Measurements from ENCODE around the gene RMND5A.

RMND5A gene

GRCh38 chr2:86765310-86765695 lies 45.2 kb downstream of the RMND5A start:
- DNase-seq (ENCODE audit: low spot score), result no peak

DNA sequence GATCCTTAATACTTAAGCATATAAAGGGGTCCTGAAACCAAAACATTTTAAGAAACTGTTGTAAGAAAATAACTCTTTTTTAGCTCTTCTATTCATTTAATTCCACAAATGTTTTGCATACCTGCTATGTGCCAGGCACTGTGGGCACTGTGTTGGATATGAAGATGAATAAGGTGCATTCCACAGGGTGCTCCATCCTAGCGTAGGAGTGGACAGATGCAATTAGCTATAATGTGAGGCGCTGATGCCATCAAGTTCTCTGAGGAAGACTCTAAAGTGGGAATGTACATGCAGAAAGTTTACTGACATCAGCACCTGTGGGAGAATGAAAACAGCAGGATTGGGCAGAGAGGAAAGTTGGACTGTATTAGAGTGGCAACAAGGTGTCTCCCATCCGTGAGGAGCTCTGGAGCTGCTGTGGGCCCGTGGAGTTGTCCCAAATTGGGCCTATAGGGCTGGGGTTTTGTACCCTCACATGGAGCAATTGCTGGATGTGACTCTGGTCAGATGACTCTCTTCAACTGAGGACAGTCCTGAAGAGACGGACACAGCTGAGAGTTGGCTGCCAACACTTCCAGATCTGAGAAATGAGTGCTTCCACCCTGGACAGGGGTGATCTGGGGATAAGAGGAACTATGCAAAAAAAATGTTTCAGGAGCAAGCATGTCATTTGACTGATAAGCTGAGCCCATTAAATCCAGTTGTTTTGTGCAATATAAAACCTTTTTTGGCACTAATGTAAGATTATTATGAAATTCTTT lies 48.3 kb downstream of the RMND5A start:
- no peak for DNase-seq (ENCODE audit: low spot score)

GRCh38 chr2:86769838-86770237 lies 49.7 kb downstream of the RMND5A start:
- DNase-seq (ENCODE audit: low spot score), result no peak

- no peak for DNase-seq (ENCODE audit: low spot score)
Observed at GRCh38 chr2:86770816-86771301, 50.8 kb downstream of the RMND5A start.

DNA sequence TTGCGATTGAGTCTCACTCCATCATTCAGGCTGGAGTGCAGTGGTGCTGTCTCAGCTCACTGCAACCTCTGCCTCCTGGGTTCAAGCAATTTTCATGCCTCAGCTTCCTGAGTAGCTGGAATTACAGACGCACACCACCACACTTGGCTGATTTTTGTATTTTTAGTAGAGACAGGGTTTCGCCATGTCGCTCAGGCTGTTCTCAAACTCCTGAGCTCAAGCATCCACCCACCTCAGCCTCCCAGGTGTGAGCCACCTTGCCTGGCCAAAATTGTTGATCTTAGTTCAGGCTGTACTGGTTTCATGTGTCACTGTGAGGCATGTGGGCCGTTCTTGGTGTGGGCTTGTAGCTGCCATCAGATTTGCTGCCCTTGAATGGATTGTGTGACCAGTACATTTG lies 52.5 kb downstream of the RMND5A start:
- no peak for DNase-seq (ENCODE audit: low spot score)

- peak; percentile 54 for DNase-seq (ENCODE audit: low spot score)
Observed at GRCh38 chr2:86774862-86775261, 54.8 kb downstream of the RMND5A start.

DNA sequence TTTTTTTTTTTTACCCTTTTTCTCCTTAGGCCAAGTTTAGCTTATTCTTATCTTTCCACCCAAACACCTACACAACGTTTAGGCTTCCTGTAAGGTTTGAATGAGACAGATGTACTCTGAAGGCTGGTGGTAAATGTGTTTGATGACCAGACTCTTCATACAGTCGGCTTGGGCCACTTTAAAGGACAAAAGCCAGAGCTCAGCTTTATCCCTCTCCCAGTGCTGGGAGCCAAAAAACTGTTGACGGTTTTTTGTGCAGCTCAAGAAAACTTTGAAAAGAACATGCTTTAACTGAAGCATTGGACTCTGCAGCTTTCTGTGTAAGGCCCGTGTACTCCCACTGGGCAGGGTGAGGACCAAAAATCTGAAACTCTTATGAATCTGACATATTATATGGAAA lies 55.2 kb downstream of the RMND5A start:
- no peak for DNase-seq (ENCODE audit: low spot score)

- no peak for DNase-seq (ENCODE audit: low spot score)
Observed at GRCh38 chr2:86776532-86776931, 56.4 kb downstream of the RMND5A start.

GRCh38 chr2:86778957-86779356 lies 58.9 kb downstream of the RMND5A start:
- DNase-seq (ENCODE audit: low spot score), result no peak

- DNase-seq (ENCODE audit: low spot score), result no peak
Observed at GRCh38 chr2:86779971-86780370, 59.9 kb downstream of the RMND5A start.

- DNase-seq (ENCODE audit: low spot score), result no peak
Observed at GRCh38 chr2:86781363-86781762, 61.3 kb downstream of the RMND5A start.

DNA sequence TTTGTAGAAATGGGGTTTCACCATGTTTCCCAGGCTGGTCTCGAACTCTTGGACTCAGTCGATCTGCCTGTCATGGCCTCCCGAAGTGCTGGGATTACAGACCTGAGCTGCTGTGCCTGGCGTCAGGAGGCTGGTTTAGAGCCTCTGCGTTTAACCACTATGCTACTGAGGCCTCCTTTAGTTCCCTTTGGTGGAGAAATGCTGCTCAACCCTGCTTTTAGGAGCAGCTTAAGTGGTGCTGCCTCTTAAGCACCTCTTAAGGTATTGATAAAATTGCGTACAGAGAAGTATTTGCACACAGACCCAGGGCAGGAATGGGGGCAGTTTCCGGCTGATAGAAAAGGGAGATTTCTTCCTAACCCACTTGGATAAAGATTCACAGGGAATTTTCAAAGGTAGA lies 62.7 kb downstream of the RMND5A start:
- no peak for DNase-seq (ENCODE audit: low spot score)

- no peak for DNase-seq (ENCODE audit: low spot score)
Observed at GRCh38 chr2:86783615-86784339, 63.7 kb downstream of the RMND5A start.

DNA sequence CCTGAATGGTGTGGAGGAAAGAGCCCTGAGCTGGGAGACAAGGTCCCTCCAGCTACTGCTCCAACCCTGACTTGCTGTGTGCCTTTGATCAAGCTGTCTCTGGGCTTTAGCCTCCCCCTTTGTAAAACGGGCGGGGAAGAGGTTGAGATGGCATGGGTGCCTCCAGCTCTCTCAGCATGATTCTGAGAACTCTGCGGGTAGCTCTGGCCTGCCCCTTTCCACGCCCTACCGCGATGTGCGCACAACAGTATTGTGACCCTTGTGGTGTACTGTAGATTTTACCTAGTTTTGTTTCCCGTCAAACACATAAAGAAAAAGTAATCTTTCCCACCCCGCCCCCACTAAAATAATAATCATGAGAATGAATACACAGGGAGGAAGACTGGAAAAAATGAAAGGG lies 65.4 kb downstream of the RMND5A start:
- no peak for DNase-seq (ENCODE audit: low spot score)

- no peak for DNase-seq (ENCODE audit: low spot score)
Observed at GRCh38 chr2:86786001-86786536, 66.0 kb downstream of the RMND5A start.

DNA sequence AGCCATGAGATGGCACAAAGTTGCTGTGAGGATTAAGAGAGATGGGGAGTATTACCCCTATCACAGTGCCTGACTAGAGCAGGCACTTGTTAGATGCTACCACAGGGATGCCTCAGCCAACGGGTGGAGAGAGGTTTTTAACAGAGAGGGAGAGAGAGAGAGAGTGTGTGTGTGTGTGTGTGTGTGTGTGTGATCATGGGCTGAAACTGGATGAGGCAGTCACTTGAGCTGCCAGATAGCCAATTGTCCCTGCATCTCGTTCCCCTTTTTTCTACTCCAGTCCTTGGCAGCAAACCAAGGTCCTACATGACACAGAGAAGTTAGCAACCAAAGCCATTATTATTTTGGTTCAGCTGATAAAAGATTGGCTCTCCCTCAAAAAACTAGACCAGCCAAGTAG lies 67.6 kb downstream of the RMND5A start:
- no peak for DNase-seq (ENCODE audit: low spot score)

DNA sequence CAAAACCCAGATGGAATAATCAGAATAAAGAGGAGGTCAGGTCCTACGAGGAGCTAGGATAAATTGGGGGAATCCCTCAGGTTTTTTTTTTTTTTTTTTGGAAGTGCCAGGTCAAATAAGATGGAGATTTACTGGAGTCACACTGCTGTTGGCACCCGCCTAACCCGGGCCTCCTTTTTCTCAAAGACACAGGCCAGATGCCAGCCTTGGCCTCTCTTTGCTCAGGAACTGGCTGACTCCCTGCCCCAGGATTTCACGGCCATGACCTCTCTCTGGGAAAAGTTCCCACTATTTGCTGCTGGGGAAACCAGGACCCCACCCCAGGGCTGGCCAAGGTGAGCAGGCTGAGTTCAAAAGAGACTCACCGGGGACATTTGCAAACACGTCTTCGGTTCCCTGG lies 68.1 kb downstream of the RMND5A start:
- no peak for DNase-seq (ENCODE audit: low spot score)

GRCh38 chr2:86788881-86789686 lies 69.0 kb downstream of the RMND5A start:
- DNase-seq (ENCODE audit: low spot score), result peak; percentile 71

DNA sequence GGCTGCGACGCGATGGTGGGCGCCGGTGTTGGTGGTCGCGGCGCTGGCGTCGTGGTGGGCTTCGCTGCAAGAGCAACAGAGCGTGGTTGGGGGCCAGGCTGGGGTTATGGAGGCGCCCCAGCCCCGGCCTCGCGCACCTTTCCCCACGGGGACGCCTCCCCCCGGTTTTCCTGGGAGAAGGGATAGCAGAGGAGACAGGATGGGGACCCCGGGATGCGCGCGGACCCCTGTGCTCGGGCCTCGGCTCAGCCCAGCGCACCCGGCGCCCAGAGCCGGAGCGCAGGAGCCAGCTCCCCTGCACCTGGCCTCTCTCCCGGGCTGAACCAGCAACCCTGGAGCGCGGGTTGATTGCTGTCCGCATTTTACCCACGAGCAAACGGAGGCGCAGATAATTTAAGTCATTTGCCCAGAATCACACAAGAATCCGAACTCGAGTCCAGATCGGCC lies 69.6 kb downstream of the RMND5A start:
- no peak for DNase-seq (ENCODE audit: low spot score)

DNA sequence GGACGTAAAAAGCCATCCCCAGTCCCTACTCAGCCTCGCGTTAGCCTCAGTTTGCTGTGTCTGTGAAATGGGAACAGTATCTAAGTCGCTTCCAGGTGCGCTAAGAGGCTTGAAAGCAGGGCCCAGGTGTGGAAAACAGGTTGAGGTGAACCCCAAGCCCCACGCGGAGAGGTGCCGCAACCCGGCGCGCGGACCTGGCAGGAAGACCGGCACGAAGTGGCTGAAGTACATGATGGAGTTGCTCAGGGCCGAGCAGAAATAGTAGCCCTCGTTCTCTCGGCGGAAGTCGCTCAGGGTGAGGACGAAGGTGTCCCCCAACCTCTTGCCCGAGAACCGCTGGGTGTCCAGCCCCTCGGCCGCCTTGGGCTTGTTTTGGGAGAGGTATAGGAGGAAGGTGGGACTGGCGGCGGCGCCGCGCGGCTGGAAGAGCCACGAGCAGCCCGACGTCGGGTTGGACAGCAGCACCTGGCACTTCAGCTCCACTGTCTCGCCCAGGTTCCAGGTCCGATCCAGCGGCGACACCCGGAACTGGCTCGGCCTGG lies 70.1 kb downstream of the RMND5A start:
- DNase-seq (ENCODE audit: low spot score), result peak; percentile 62

DNA sequence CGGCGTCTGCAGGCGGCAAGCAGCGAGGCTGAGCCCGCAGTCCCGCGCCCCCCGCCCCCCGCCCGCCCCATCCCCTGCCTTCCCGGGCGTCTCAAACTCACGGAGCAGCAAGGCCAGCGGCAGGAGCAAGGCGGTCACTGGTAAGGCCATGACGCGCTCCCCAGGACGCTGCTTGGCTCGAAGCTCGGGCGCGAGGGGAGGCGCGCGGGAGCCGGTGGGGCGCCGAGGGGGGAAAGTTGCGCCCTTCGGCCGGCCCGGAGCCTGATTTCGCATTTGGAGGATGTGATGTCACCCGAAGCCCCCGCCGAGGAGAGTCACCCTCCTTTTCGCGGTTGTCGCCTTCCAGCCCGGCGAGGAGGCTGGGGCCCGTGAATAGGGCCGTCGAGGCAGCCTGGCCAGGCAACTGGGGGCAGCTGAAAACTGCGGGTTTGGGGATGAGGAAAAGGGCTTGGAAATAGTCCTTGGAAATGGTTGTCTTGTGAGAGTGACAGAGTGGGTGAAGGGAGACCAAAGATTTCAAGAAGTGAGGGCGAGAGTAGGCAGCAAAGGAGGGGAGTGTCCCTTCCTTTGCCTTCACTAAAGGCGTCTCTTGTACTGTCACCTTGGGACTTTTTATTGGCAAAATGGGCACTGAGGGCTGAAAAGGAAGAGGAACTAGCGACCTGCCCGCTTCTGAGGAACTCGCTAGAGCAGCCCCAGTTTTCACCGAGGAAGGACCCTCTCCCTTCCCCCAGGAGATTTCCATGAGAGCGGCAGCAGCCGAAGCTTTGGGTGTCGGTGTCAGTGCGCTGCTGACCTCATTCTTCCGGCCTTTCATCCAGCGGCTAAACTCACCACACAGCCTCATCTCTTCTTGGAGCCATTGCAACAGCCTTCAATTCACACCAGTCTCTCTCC lies 70.8 kb downstream of the RMND5A start, which contains the start of gene CD8A:
CD8A (minus strand) TSS at position 238 of the 897 bp plus-strand sequence; CDS start at position 150, 88 bp downstream.
- DNase-seq (ENCODE audit: low spot score), result no peak

Data from ecto neural progenitor cell (in vitro differentiated cells).